Measurements from ENCODE around the gene TNFSF11.

- TF ChIP-seq, protein P1, sequence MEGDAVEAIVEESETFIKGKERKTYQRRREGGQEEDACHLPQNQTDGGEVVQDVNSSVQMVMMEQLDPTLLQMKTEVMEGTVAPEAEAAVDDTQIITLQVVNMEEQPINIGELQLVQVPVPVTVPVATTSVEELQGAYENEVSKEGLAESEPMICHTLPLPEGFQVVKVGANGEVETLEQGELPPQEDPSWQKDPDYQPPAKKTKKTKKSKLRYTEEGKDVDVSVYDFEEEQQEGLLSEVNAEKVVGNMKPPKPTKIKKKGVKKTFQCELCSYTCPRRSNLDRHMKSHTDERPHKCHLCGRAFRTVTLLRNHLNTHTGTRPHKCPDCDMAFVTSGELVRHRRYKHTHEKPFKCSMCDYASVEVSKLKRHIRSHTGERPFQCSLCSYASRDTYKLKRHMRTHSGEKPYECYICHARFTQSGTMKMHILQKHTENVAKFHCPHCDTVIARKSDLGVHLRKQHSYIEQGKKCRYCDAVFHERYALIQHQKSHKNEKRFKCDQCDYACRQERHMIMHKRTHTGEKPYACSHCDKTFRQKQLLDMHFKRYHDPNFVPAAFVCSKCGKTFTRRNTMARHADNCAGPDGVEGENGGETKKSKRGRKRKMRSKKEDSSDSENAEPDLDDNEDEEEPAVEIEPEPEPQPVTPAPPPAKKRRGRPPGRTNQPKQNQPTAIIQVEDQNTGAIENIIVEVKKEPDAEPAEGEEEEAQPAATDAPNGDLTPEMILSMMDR (IDR thresholded peaks at IDR 0.05) = no peak
- TF ChIP-seq EP300 (IDR thresholded peaks at IDR 0.05) (no peak), POLR2A (IDR thresholded peaks at IDR 0.05) (no peak)
Observed at GRCh38 chr13:42548731-42549551, 25.0 kb upstream of the TNFSF11 start.
